ENCODE results near the gene RFTN1. TPM values are rescaled to one million over a fixed set of nuclear protein-coding genes. Genes with fewer than 3 reads are reported as not detected.

The RFTN1 gene
- total and polyA plus RNA-seq, 4 donors = 4.4 to 20.4 (median 11.9) TPM

- TF ChIP-seq MAX (IDR thresholded peaks at IDR 0.05) = no peak
- no peak for TF ChIP-seq YY1 (IDR thresholded peaks at IDR 0.05)
- TF ChIP-seq REST (IDR thresholded peaks at IDR 0.05) = no peak
- TF ChIP-seq RAD21 (IDR thresholded peaks at IDR 0.05) = no peak
- TF ChIP-seq EGR1 (IDR thresholded peaks at IDR 0.05; ENCODE audit: low read depth in 2 of 2) = no peak
- no peak for TF ChIP-seq TAF1 (conservative IDR thresholded peaks at IDR 0.05)
Observed at GRCh38 chr3:16319723-16320122, 193.8 kb downstream of the RFTN1 start (continued).

- Histone ChIP-seq H3K36me3 (ENCODE audit: control insufficient read depth in 4 of 4, insufficient read depth in 3 of 4, low read depth in 1 of 4, low read length in 3 of 4) (peaks cover 4 to 42% (median 19%) of the 10 kb centered on the region in 4 donors), H3K27me3 (ENCODE audit: control insufficient read depth in 4 of 4, insufficient read depth in 4 of 4, low read length in 3 of 4) (no peaks in the 10 kb centered on the region), H3K27ac (ENCODE audit: low read depth in 1 of 2, low read length in 2 of 2) (no peak overlapping the region), H3K4me1 (ENCODE audit: control insufficient read depth in 4 of 4, insufficient read depth in 4 of 4, low read length in 3 of 4) (peaks cover 0 to 2% (median 0%) of the 10 kb centered on the region in 4 donors), H3K9me3 (ENCODE audit: control insufficient read depth in 4 of 4, low read length in 3 of 4) (no peaks in the 10 kb centered on the region), H3K9ac (ENCODE audit: low read depth in 1 of 2, low read length in 2 of 2) (no peak overlapping the region), H3K4me3 (ENCODE audit: low read depth in 1 of 3, low read length in 3 of 3) (no peak overlapping the region)
- WGBS = 75% methylated on average over 4 of the region's 4 CpGs
- DNase-seq (ENCODE audit: low spot score) = no peak
- TF ChIP-seq FOXA2 (IDR thresholded peaks at IDR 0.05) = no peak
- no peak for TF ChIP-seq HNF4A (conservative IDR thresholded peaks at IDR 0.05)
- TF ChIP-seq CTCF (IDR thresholded peaks at IDR 0.05; ENCODE audit: low read depth, low read length, missing input control) = peak; percentile 13
- TF ChIP-seq ATF3 (IDR thresholded peaks at IDR 0.05) = no peak
- TF ChIP-seq TAF1 (conservative IDR thresholded peaks at IDR 0.05) = no peak
- TF ChIP-seq REST (IDR thresholded peaks at IDR 0.05) = no peak
- TF ChIP-seq FOXA1 (IDR thresholded peaks at IDR 0.05) = no peak
- peak; percentile 29 to 65 for TF ChIP-seq RAD21 (IDR thresholded peaks at IDR 0.05)
- TF ChIP-seq YY1 (IDR thresholded peaks at IDR 0.05) = no peak
Observed at GRCh38 chr3:16319307-16319706, 194.2 kb downstream of the RFTN1 start.

Data from liver (tissue), 9 donors.